Subcutaneous abdominal adipose tissue (tissue), 5 donors: ENCODE results near the gene ADAMTS18.
"Not testable (repeated sequence)": the region's sequence is repeated elsewhere in the genome, so short reads cannot be mapped to it uniquely, and the experiment has no call there.

Experiments used
- H3K27ac ChIP-seq: one replicate; pipeline ENCODE4 v1.7.0; 2013; ENCODE audit warnings: low read depth, mild to moderate bottlenecking, inconsistent platforms, low read length, moderate library complexity
- H3K27me3 ChIP-seq, 5 donors: one replicate each; pipeline ENCODE4 v1.7.0; 2013; ENCODE audit warnings: low read length in 5 of 5, inconsistent platforms in 1 of 5; ENCODE audit not compliant: control insufficient read depth in 5 of 5, insufficient read depth in 4 of 5
- H3K36me3 ChIP-seq, 5 donors: one replicate each; pipeline ENCODE4 v1.7.0; 2013; ENCODE audit warnings: low read length in 5 of 5; ENCODE audit not compliant: control insufficient read depth in 5 of 5, insufficient read depth in 5 of 5
- H3K4me1 ChIP-seq, 5 donors: one replicate each; pipeline ENCODE4 v1.7.0; 2013; ENCODE audit warnings: low read length in 5 of 5, mild to moderate bottlenecking in 3 of 5, moderate library complexity in 1 of 5; ENCODE audit not compliant: control insufficient read depth in 5 of 5, insufficient read depth in 5 of 5
- H3K4me3 ChIP-seq, 5 donors: one replicate each; pipeline ENCODE4 v1.7.0; 2013; ENCODE audit warnings: low read length in 5 of 5, low read depth in 1 of 5
- H3K9ac ChIP-seq, 5 donors: one replicate each; pipeline ENCODE4 v1.7.0; 2013; ENCODE audit warnings: low read length in 5 of 5, mild to moderate bottlenecking in 4 of 5, moderate library complexity in 3 of 5
- H3K9me3 ChIP-seq, 5 donors: one replicate each; pipeline ENCODE4 v1.7.0; 2013; ENCODE audit warnings: low read length in 5 of 5; ENCODE audit not compliant: control insufficient read depth in 5 of 5
- donor health status: healthy.
- donor health status: healthy.
- donor health status: healthy.
- donor health status: healthy.
- donor health status: healthy.

Gene ADAMTS18

GRCh38 chr16:77242471-77242870 lies 192.4 kb downstream of the ADAMTS18 start:
- not testable (repeated sequence) for H3K9ac ChIP-seq, H3K27ac ChIP-seq, H3K36me3 ChIP-seq, H3K4me3 ChIP-seq, H3K9me3 ChIP-seq, H3K27me3 ChIP-seq
- H3K4me1 ChIP-seq = peaks cover 0 to 10% (median 6%) of the 10 kb centered on the region in 5 donors

- H3K9me3 ChIP-seq = no peaks in the 10 kb centered on the region
- H3K36me3 ChIP-seq = no peaks in the 10 kb centered on the region
- peaks cover 0 to 6% (median 0%) of the 10 kb centered on the region in 5 donors for H3K27me3 ChIP-seq
- H3K4me3 ChIP-seq = no peak overlapping the region
- H3K27ac ChIP-seq = no peak overlapping the region
- no peak overlapping the region for H3K9ac ChIP-seq
- peaks cover 4 to 8% (median 5%) of the 10 kb centered on the region in 5 donors for H3K4me1 ChIP-seq
Observed at GRCh38 chr16:77238593-77238992, 196.2 kb downstream of the ADAMTS18 start.

DNA sequence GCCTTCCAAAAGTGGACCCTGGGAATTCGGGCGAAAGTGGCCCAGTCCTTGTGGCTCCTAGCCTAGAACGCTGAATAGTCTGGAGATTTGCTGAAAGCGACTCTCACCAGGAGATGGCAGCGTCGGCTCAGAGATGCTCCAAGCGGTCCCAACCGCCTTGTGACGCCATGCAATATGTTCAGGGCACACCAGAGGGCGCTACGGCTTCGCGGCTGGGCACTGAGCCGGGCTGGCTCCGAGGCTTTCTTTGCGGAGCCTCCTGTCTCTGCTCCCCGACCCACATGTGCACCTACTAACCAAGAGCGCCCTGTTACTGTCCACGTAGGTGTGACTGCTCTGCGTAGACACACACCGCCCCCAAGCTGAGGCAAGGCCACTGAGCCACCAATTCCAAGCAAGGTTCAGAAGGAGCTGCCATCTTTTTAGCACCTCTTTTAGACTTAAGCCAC lies 198.7 kb downstream of the ADAMTS18 start:
- peak overlapping the region; percentile 6 to 65 (median 48) for H3K4me3 ChIP-seq
- peaks cover 0 to 6% (median 0%) of the 10 kb centered on the region in 5 donors for H3K27me3 ChIP-seq
- no peak overlapping the region for H3K9ac ChIP-seq
- H3K27ac ChIP-seq = no peak overlapping the region
- H3K9me3 ChIP-seq = no peaks in the 10 kb centered on the region
- no peaks in the 10 kb centered on the region for H3K36me3 ChIP-seq
- H3K4me1 ChIP-seq = peaks cover 4 to 8% (median 5%) of the 10 kb centered on the region in 5 donors

- no peak overlapping the region for H3K27ac ChIP-seq
- H3K9me3 ChIP-seq = no peaks in the 10 kb centered on the region
- peaks cover 0 to 6% (median 0%) of the 10 kb centered on the region in 5 donors for H3K27me3 ChIP-seq
- H3K9ac ChIP-seq = no peak overlapping the region
- H3K4me3 ChIP-seq = no peak overlapping the region
- H3K36me3 ChIP-seq = no peaks in the 10 kb centered on the region
- H3K4me1 ChIP-seq = peaks cover 4 to 8% (median 5%) of the 10 kb centered on the region in 5 donors
Observed at GRCh38 chr16:77234611-77235010, 200.2 kb downstream of the ADAMTS18 start.

- Histone ChIP-seq H3K4me1 (peaks cover 4 to 8% (median 5%) of the 10 kb centered on the region in 5 donors), H3K27ac (no peak overlapping the region), H3K36me3 (no peaks in the 10 kb centered on the region), H3K27me3 (peaks cover 0 to 6% (median 0%) of the 10 kb centered on the region in 5 donors), H3K9me3 (no peaks in the 10 kb centered on the region), H3K9ac (no peak overlapping the region), H3K4me3 (no peak overlapping the region)
Observed at GRCh38 chr16:77233799-77234519, 200.9 kb downstream of the ADAMTS18 start.
